ENCODE results near the gene FRMD1. TPM values are rescaled to one million over a fixed set of nuclear protein-coding genes. Genes with fewer than 3 reads are reported as not detected.
"Not testable (repeated sequence)": the region's sequence is repeated elsewhere in the genome, so short reads cannot be mapped to it uniquely, and the experiment has no call there.

FRMD1 gene
- total RNA-seq, 1 donor: under 0.01 TPM

- no peaks in the 10 kb centered on the region for H3K79me2 ChIP-seq (ENCODE audit: insufficient read depth, low read length)
- no peaks in the 10 kb centered on the region for H3K36me3 ChIP-seq (ENCODE audit: insufficient read depth, low read length)
- no peaks in the 10 kb centered on the region for H4K20me1 ChIP-seq (ENCODE audit: insufficient read depth, low read length)
- H2AFZ ChIP-seq (ENCODE audit: low read length): no peak overlapping the region
- H3K4me2 ChIP-seq (ENCODE audit: insufficient read depth, low read length): no peak overlapping the region
- no peak for DNase-seq (ENCODE audit: insufficient read length, low spot score, missing footprints)
- H3K27ac ChIP-seq (ENCODE audit: low read depth, low read length): no peak overlapping the region
- no peaks in the 10 kb centered on the region for H3K27me3 ChIP-seq (ENCODE audit: insufficient read depth, low read length)
- H3K4me1 ChIP-seq (ENCODE audit: insufficient read depth, low read length): no peaks in the 10 kb centered on the region
- H3K9me3 ChIP-seq (ENCODE audit: low read depth, low read length): no peaks in the 10 kb centered on the region
- H3K4me3 ChIP-seq (ENCODE audit: insufficient read depth, low read length): no peak overlapping the region
- TF ChIP-seq, protein P1, sequence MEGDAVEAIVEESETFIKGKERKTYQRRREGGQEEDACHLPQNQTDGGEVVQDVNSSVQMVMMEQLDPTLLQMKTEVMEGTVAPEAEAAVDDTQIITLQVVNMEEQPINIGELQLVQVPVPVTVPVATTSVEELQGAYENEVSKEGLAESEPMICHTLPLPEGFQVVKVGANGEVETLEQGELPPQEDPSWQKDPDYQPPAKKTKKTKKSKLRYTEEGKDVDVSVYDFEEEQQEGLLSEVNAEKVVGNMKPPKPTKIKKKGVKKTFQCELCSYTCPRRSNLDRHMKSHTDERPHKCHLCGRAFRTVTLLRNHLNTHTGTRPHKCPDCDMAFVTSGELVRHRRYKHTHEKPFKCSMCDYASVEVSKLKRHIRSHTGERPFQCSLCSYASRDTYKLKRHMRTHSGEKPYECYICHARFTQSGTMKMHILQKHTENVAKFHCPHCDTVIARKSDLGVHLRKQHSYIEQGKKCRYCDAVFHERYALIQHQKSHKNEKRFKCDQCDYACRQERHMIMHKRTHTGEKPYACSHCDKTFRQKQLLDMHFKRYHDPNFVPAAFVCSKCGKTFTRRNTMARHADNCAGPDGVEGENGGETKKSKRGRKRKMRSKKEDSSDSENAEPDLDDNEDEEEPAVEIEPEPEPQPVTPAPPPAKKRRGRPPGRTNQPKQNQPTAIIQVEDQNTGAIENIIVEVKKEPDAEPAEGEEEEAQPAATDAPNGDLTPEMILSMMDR (IDR thresholded peaks at IDR 0.05; ENCODE audit: extremely low read depth, low read depth, low read length): no peak
These were observed 653 bp downstream of the FRMD1 start for GRCh38 chr6:168078175-168078942.

DNA sequence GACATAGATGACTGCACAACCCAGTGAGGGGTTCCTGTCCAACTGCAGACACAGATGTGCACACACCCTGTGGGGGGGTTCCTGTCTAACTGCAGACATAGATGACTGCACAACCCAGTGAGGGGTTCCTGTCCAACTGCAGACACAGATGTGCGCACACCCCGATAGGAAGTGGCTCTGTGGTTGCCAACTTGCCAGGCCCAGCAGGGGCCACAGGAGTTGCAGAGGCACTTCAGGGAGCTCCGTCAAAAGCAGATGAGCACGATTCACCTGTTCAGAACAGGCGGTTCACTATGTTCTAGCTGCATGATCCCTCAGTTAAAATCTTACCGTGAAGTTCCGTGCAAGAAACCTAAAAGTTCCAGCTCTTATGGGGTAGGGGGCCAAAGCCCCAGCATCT lies 1.6 kb downstream of the FRMD1 start:
- not testable (repeated sequence) for H3K27ac ChIP-seq (ENCODE audit: low read depth, low read length); H3K79me2 ChIP-seq (ENCODE audit: insufficient read depth, low read length); H2AFZ ChIP-seq (ENCODE audit: low read length); H3K9me3 ChIP-seq (ENCODE audit: low read depth, low read length); H3K4me1 ChIP-seq (ENCODE audit: insufficient read depth, low read length); H4K20me1 ChIP-seq (ENCODE audit: insufficient read depth, low read length); H3K4me2 ChIP-seq (ENCODE audit: insufficient read depth, low read length); H3K27me3 ChIP-seq (ENCODE audit: insufficient read depth, low read length); DNase-seq (ENCODE audit: insufficient read length, low spot score, missing footprints); H3K4me3 ChIP-seq (ENCODE audit: insufficient read depth, low read length); H3K36me3 ChIP-seq (ENCODE audit: insufficient read depth, low read length)

DNA sequence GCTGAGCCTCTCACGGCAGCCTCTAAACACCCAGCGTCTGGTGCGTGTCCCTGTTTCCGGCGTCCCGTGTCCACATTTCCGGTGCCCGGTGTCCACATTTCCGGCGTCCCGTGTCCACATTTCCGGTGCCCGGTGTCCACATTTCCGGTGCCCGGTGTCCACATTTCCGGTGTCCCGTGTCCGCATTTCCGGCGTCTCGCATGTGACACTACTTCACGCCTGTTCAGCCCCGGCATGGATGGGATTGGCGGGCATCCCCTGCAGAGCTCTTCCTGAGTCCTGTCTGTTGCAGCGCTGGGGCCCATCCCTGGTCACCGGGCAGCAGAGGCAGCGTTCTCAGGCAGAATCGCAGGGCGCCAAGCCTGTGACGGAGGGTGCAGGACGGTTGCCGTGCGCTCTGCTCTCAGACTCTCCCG lies 3.2 kb downstream of the FRMD1 start:
- peaks cover 13% of the 10 kb centered on the region for H3K27me3 ChIP-seq (ENCODE audit: insufficient read depth, low read length)
- no peaks in the 10 kb centered on the region for H4K20me1 ChIP-seq (ENCODE audit: insufficient read depth, low read length)
- H3K4me2 ChIP-seq (ENCODE audit: insufficient read depth, low read length): no peak overlapping the region
- H3K9me3 ChIP-seq (ENCODE audit: low read depth, low read length): no peaks in the 10 kb centered on the region
- TF ChIP-seq, protein P1 (IDR thresholded peaks at IDR 0.05; ENCODE audit: extremely low read depth, low read depth, low read length): no peak
- H3K36me3 ChIP-seq (ENCODE audit: insufficient read depth, low read length): no peaks in the 10 kb centered on the region
- no peak overlapping the region for H2AFZ ChIP-seq (ENCODE audit: low read length)
- peaks cover 8% of the 10 kb centered on the region for H3K4me1 ChIP-seq (ENCODE audit: insufficient read depth, low read length)
- no peak overlapping the region for H3K4me3 ChIP-seq (ENCODE audit: insufficient read depth, low read length)
- H3K79me2 ChIP-seq (ENCODE audit: insufficient read depth, low read length): no peaks in the 10 kb centered on the region
- H3K27ac ChIP-seq (ENCODE audit: low read depth, low read length): no peak overlapping the region
- no peak for DNase-seq (ENCODE audit: insufficient read length, low spot score, missing footprints)

DNA sequence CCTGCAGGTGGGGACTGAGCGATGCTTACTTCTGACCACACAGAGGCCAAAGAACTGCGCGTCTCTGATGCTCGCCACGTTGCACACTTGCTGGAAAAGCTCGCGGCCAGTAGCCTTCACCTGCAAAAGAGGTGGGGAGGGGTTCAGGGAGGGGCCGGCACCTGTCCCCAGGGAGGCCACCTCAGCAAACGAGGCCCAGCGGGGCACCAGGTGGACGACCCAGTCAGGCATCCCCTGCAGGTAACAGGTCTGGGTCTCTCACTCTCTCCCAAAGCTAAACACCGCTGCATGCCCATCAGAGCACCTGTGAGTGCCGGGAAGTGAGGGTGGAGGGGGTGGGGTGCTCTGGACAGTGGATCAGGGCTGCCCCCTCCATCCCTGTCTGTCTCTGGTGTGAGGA lies 3.8 kb downstream of the FRMD1 start:
- Histone ChIP-seq H4K20me1 (ENCODE audit: insufficient read depth, low read length) (no peaks in the 10 kb centered on the region), H3K9me3 (ENCODE audit: low read depth, low read length) (no peaks in the 10 kb centered on the region), H2AFZ (ENCODE audit: low read length) (no peak overlapping the region), H3K27ac (ENCODE audit: low read depth, low read length) (no peak overlapping the region), H3K4me3 (ENCODE audit: insufficient read depth, low read length) (no peak overlapping the region), H3K79me2 (ENCODE audit: insufficient read depth, low read length) (no peaks in the 10 kb centered on the region), H3K36me3 (ENCODE audit: insufficient read depth, low read length) (no peaks in the 10 kb centered on the region), H3K4me2 (ENCODE audit: insufficient read depth, low read length) (no peak overlapping the region), H3K4me1 (ENCODE audit: insufficient read depth, low read length) (peaks cover 8% of the 10 kb centered on the region), H3K27me3 (ENCODE audit: insufficient read depth, low read length) (peaks cover 13% of the 10 kb centered on the region)
- TF ChIP-seq, protein P1 (IDR thresholded peaks at IDR 0.05; ENCODE audit: extremely low read depth, low read depth, low read length): no peak
- no peak for DNase-seq (ENCODE audit: insufficient read length, low spot score, missing footprints)

Measured in osteoblast (primary cell).